PC-9 (cell line): ENCODE data around the gene CADPS2.

Experiments
- EZH2 ChIP-seq: fragments of 200-600 bp; sonication (generic); IDR thresholded peaks from 2 replicates; pipeline ENCODE4 v1.8.0; 2017; ENCODE audit warnings: antibody characterized with exemption, low read depth
- TF ChIP-seq, protein P1 (sequence below): fragments of 200-600 bp; sonication (generic); conservative IDR thresholded peaks from 2 replicates; pipeline ENCODE4 v1.6.1; 2017; ENCODE audit warnings: mixed run types, antibody characterized with exemption, mild to moderate bottlenecking, moderate library complexity

DNA sequence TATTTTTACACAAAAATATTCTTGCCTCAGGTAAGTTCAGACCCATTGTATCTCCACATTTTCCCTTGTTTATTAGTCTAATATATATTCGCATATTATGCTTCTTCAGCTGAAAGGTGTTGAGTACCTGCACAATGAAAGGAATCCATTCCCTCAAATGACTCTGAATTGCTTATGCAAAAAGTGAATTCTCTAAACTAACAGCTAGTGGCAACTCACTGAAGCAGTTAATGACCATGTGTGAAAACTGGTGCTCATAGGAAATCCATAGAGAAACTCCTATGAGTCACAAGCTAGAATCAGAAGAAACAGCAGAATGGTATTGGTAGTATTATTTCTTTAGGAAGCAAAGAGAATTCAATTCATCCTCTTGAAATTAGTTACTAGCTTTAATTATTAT, 150.1 kb downstream of the CADPS2 start:
- TF ChIP-seq, protein P1, sequence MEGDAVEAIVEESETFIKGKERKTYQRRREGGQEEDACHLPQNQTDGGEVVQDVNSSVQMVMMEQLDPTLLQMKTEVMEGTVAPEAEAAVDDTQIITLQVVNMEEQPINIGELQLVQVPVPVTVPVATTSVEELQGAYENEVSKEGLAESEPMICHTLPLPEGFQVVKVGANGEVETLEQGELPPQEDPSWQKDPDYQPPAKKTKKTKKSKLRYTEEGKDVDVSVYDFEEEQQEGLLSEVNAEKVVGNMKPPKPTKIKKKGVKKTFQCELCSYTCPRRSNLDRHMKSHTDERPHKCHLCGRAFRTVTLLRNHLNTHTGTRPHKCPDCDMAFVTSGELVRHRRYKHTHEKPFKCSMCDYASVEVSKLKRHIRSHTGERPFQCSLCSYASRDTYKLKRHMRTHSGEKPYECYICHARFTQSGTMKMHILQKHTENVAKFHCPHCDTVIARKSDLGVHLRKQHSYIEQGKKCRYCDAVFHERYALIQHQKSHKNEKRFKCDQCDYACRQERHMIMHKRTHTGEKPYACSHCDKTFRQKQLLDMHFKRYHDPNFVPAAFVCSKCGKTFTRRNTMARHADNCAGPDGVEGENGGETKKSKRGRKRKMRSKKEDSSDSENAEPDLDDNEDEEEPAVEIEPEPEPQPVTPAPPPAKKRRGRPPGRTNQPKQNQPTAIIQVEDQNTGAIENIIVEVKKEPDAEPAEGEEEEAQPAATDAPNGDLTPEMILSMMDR: no peak
- TF ChIP-seq EZH2: no peak
